ENCODE results near the gene TEX13A.
A peak's percentile ranks its signal among the peaks of the same experiment; 100 is the strongest.

GRCh38 chrX:105260291-105261043, 40.0 kb upstream of the TEX13A start:
- no peak for TF ChIP-seq EZH2 (IDR thresholded peaks at IDR 0.05; ENCODE audit: low read depth, unreplicated experiment)
- TF ChIP-seq, protein P1, sequence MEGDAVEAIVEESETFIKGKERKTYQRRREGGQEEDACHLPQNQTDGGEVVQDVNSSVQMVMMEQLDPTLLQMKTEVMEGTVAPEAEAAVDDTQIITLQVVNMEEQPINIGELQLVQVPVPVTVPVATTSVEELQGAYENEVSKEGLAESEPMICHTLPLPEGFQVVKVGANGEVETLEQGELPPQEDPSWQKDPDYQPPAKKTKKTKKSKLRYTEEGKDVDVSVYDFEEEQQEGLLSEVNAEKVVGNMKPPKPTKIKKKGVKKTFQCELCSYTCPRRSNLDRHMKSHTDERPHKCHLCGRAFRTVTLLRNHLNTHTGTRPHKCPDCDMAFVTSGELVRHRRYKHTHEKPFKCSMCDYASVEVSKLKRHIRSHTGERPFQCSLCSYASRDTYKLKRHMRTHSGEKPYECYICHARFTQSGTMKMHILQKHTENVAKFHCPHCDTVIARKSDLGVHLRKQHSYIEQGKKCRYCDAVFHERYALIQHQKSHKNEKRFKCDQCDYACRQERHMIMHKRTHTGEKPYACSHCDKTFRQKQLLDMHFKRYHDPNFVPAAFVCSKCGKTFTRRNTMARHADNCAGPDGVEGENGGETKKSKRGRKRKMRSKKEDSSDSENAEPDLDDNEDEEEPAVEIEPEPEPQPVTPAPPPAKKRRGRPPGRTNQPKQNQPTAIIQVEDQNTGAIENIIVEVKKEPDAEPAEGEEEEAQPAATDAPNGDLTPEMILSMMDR (conservative IDR thresholded peaks at IDR 0.05; ENCODE audit: low read depth in 2 of 2) = peak in 1 of 2 experiments; percentile 17; a peak in 2 of 4 replicates
- TF ChIP-seq JUNB (IDR thresholded peaks at IDR 0.05; ENCODE audit: unreplicated experiment) = no peak
- no peak for TF ChIP-seq POLR2AphosphoS5 (IDR thresholded peaks at IDR 0.05; ENCODE audit: low read depth)
- TF ChIP-seq ZNF114 (CRISPR knock-in tag; IDR thresholded peaks at IDR 0.05) = no peak
